ENCODE results near the gene GNA14. TPM values are rescaled to one million over a fixed set of nuclear protein-coding genes. Genes with fewer than 3 reads are reported as not detected.

The GNA14 gene
- total RNA-seq, 1 experiment from 2014 or later = 0.15 TPM

- TF ChIP-seq CTCF (IDR thresholded peaks at IDR 0.05) (no peak), POLR2AphosphoS5 (IDR thresholded peaks at IDR 0.05; ENCODE audit: low read depth, low read length) (no peak)
- H3K9me3 ChIP-seq (ENCODE audit: control insufficient read depth, insufficient read depth, low read depth, low read length) = no peaks in the 10 kb centered on the region
- no peak for DNase-seq (ENCODE audit: low read depth, low spot score)
- H3K27me3 ChIP-seq (ENCODE audit: control insufficient read depth, insufficient read depth, low read length) = no peaks in the 10 kb centered on the region
- ChIA-PET CTCF (no interaction called here), POLR2A (no interaction called here)
- ATAC-seq = no peak
- H3K27ac ChIP-seq (ENCODE audit: low read length) = no peak overlapping the region
- no peak overlapping the region for H3K4me3 ChIP-seq (ENCODE audit: low read depth in 2 of 2, low read length in 2 of 2)
- intact Hi-C loops (cut with micrococcal nuclease; ENCODE audit: unreplicated experiment) (no loop called here), in situ Hi-C loops (cut with HindIII; ENCODE audit: low pct_unique_long_range_greater_than_20kb, low sequenced_read_pairs) (no loop called here)
- H3K4me1 ChIP-seq (ENCODE audit: control insufficient read depth, insufficient read depth, low read length) = no peaks in the 10 kb centered on the region
- no peaks in the 10 kb centered on the region for H3K36me3 ChIP-seq (ENCODE audit: control insufficient read depth, insufficient read depth, low read length)
- no TSS peak for BruUV-seq (replicated peaks)
Measured at GRCh38 chr9:77464661-77465060, 183.5 kb downstream of the GNA14 start.

GRCh38 chr9:77463151-77463550, 185.0 kb downstream of the GNA14 start:
- CTCF ChIA-PET = no interaction called here
- ATAC-seq = no peak
- in situ Hi-C loops (cut with HindIII; ENCODE audit: low pct_unique_long_range_greater_than_20kb, low sequenced_read_pairs) = no loop called here

More at GRCh38 chr9:77463151-77463550, 185.0 kb downstream of the GNA14 start:
- intact Hi-C loops (cut with micrococcal nuclease; ENCODE audit: unreplicated experiment) = no loop called here
- POLR2A ChIA-PET = no interaction called here
- Histone ChIP-seq H3K27me3 (ENCODE audit: control insufficient read depth, insufficient read depth, low read length) (no peaks in the 10 kb centered on the region), H3K4me1 (ENCODE audit: control insufficient read depth, insufficient read depth, low read length) (no peaks in the 10 kb centered on the region), H3K36me3 (ENCODE audit: control insufficient read depth, insufficient read depth, low read length) (no peaks in the 10 kb centered on the region), H3K4me3 (ENCODE audit: low read depth in 2 of 2, low read length in 2 of 2) (no peak overlapping the region), H3K27ac (ENCODE audit: low read length) (no peak overlapping the region), H3K9me3 (ENCODE audit: control insufficient read depth, insufficient read depth, low read depth, low read length) (no peaks in the 10 kb centered on the region)
- no TSS peak for BruUV-seq (replicated peaks)
- TF ChIP-seq SIN3A (IDR thresholded peaks at IDR 0.05; ENCODE audit: borderline replicate concordance, insufficient read depth, low read depth, low read length) (no peak), CTCF (IDR thresholded peaks at IDR 0.05) (no peak), POLR2AphosphoS5 (IDR thresholded peaks at IDR 0.05; ENCODE audit: low read depth, low read length) (no peak), TCF7L2 (IDR thresholded peaks at IDR 0.05; ENCODE audit: low read depth, low read length) (no peak), REST (IDR thresholded peaks at IDR 0.05; ENCODE audit: insufficient read depth in 1 of 2, low read depth in 2 of 2, low read length in 1 of 2) (no peak)
- DNase-seq (ENCODE audit: low read depth, low spot score) = no peak

All from Panc1 (cell line).